ENCODE data around the gene MAGEA2B. TPM values are rescaled to one million over a fixed set of nuclear protein-coding genes. Genes with fewer than 3 reads are reported as not detected.
"Not testable (repeated sequence)": the region's sequence is repeated elsewhere in the genome, so short reads cannot be mapped to it uniquely, and the experiment has no call there.

The MAGEA2B gene
- total RNA-seq, 4 donors from 2014 or later = not detected

GRCh38 chrX:152738560-152738959 is 24.1 kb downstream of the MAGEA2B start:
- TF ChIP-seq POLR2A (IDR thresholded peaks at IDR 0.05; ENCODE audit: low read depth) = no peak
- TF ChIP-seq POLR2AphosphoS5 (IDR thresholded peaks at IDR 0.05) = no peak
- TF ChIP-seq EP300 (IDR thresholded peaks at IDR 0.05) = no peak
- intact Hi-C loops (cut with DNase I) = no loop called here
- no peak overlapping the region for H3K27ac ChIP-seq (replicated peaks in 1 of 4)
- H3K27me3 ChIP-seq = no peaks in the 10 kb centered on the region
- 77% methylated on average over 5 of the region's 5 CpGs for WGBS
- H3K4me1 ChIP-seq = no peaks in the 10 kb centered on the region
- H3K4me3 ChIP-seq = no peak overlapping the region
- DNase-seq (ENCODE audit: extremely low spot score) = no peak
- no peaks in the 10 kb centered on the region for H3K9me3 ChIP-seq
- H3K36me3 ChIP-seq = no peaks in the 10 kb centered on the region

- no CpG with 5 or more reads among the region's 35 CpGs for WGBS
- intact Hi-C loops (cut with DNase I); H3K4me1 ChIP-seq; H3K27me3 ChIP-seq; H3K36me3 ChIP-seq; H3K4me3 ChIP-seq; H3K9me3 ChIP-seq; DNase-seq (ENCODE audit: extremely low spot score); H3K27ac ChIP-seq (replicated peaks in 1 of 4): not testable (repeated sequence)
Measured at GRCh38 chrX:152753686-152754650, 39.5 kb downstream of the MAGEA2B start, which contains the start of gene MAGEA2. TSS of gene MAGEA2 (minus strand) at chrX:152753842. CDS start at chrX:152751363, 2,479 bp downstream.

- H3K4me3 ChIP-seq; H3K27me3 ChIP-seq; H3K27ac ChIP-seq (replicated peaks in 1 of 4); H3K9me3 ChIP-seq; H3K36me3 ChIP-seq; H3K4me1 ChIP-seq; intact Hi-C loops (cut with DNase I); DNase-seq (ENCODE audit: extremely low spot score): not testable (repeated sequence)
- no CpG with 5 or more reads among the region's 5 CpGs for WGBS
Measured at GRCh38 chrX:152754871-152755270, 40.4 kb downstream of the MAGEA2B start.

- H3K27me3 ChIP-seq; DNase-seq (ENCODE audit: extremely low spot score); H3K27ac ChIP-seq (replicated peaks in 1 of 4); H3K36me3 ChIP-seq; H3K4me3 ChIP-seq; intact Hi-C loops (cut with DNase I); H3K4me1 ChIP-seq; H3K9me3 ChIP-seq: not testable (repeated sequence)
- no CpG with 5 or more reads among the region's 2 CpGs for WGBS
Measured at GRCh38 chrX:152758918-152759317, 44.5 kb downstream of the MAGEA2B start, which contains the start of gene CSAG3. TSS of gene CSAG3 (plus strand) at chrX:152759218.

GRCh38 chrX:152759544-152759943 is 45.1 kb downstream of the MAGEA2B start:
- H3K4me3 ChIP-seq; DNase-seq (ENCODE audit: extremely low spot score); H3K36me3 ChIP-seq; H3K27me3 ChIP-seq; H3K9me3 ChIP-seq; H3K27ac ChIP-seq (replicated peaks in 1 of 4); H3K4me1 ChIP-seq; intact Hi-C loops (cut with DNase I): not testable (repeated sequence)
- 89% methylated on average over 4 of the region's 7 CpGs for WGBS

- intact Hi-C loops (cut with DNase I); H3K27ac ChIP-seq (replicated peaks in 1 of 4); DNase-seq (ENCODE audit: extremely low spot score); H3K4me3 ChIP-seq; H3K27me3 ChIP-seq; H3K4me1 ChIP-seq; H3K9me3 ChIP-seq; H3K36me3 ChIP-seq: not testable (repeated sequence)
- whole genome bisulfite sequencing = no CpG with 5 or more reads among the region's 7 CpGs
Measured at GRCh38 chrX:152761582-152761981, 47.2 kb downstream of the MAGEA2B start.

GRCh38 chrX:152766562-152766961 is 52.1 kb downstream of the MAGEA2B start:
- DNase-seq (ENCODE audit: extremely low spot score); intact Hi-C loops (cut with DNase I): not testable (repeated sequence)

More at GRCh38 chrX:152766562-152766961, 52.1 kb downstream of the MAGEA2B start:
- not testable (repeated sequence) for H3K27ac ChIP-seq (replicated peaks in 1 of 4); H3K36me3 ChIP-seq; H3K4me1 ChIP-seq; H3K4me3 ChIP-seq; H3K27me3 ChIP-seq; H3K9me3 ChIP-seq
- WGBS = 79% methylated on average over 8 of the region's 9 CpGs

Other genes starting within 250 kb of the MAGEA2B start
- gene GABRQ, start 76.7 kb upstream of the MAGEA2B start, total RNA-seq = under 1 TPM in 1 of 4 donors, not detected in 3; 0.06 TPM
- gene MAGEA3, start 15.8 kb upstream of the MAGEA2B start, total RNA-seq = not detected
- gene CSAG2, start 5.4 kb upstream of the MAGEA2B start, total RNA-seq = not detected
- not detected for gene CSAG1, start 19.1 kb downstream of the MAGEA2B start, total RNA-seq
- not detected for gene MAGEA12, start 19.1 kb downstream of the MAGEA2B start, total RNA-seq
- gene MAGEA2, start 39.2 kb downstream of the MAGEA2B start, total RNA-seq = not detected
- not detected for gene CSAG3, start 44.6 kb downstream of the MAGEA2B start, total RNA-seq
- not detected for gene MAGEA6, start 55.1 kb downstream of the MAGEA2B start, total RNA-seq
- 10 to 100 TPM; 40.7 to 56.2 (median 52.0) TPM for gene CETN2, start 116.1 kb downstream of the MAGEA2B start, total RNA-seq
- 10 to 100 TPM in 1 of 4 donors, 1 to 10 TPM in 3; 5.8 to 10.1 (median 8.7) TPM for gene NSDHL, start 116.4 kb downstream of the MAGEA2B start, total RNA-seq
- gene ZNF185, start 183.4 kb downstream of the MAGEA2B start, total RNA-seq = 1 to 10 TPM; 2.5 to 3.7 (median 3.0) TPM